HepG2 (cell line): ENCODE measurements around the gene F7. TPM values are rescaled to one million over a fixed set of nuclear protein-coding genes. Genes with fewer than 3 reads are reported as not detected.

Experiments
- ATAC-seq: fragments of 200-7000 bp; cut with Tn5 transposase; 3 replicates; pipeline ENCODE4 v1.9.1; 2020; ENCODE audit warnings: mild to moderate bottlenecking, moderate library complexity
- BruUV-seq: library from RNA; stranded (reverse); fragments of 400-500 nt; replicated peaks from 2 replicates; lab custom pipeline; 2021; lab: Mats Ljungman, UMichigan
- CTCF ChIA-PET: fragments of 300-600 bp; formaldehyde crosslinking; extraction: SDS; loops from one replicate; lab custom pipeline; 2021; ENCODE audit warnings: low total read pairs, inconsistent platforms, low intra/inter-chr PET ratio; lab: Yijun Ruan, JAX
- POLR2A ChIA-PET: fragments of 350-600 bp; sonication (Branson Sonifier 250); formaldehyde crosslinking; loops from one replicate; lab custom pipeline; 2020; ENCODE audit warnings: antibody characterized with exemption, inconsistent platforms; lab: Yijun Ruan, JAX
- DNase-seq: peaks from one replicate; pipeline ENCODE4 v3.0.0-alpha.2; 2015; ENCODE audit warnings: low spot score
- FAIRE-seq: peaks from 3 replicates; lab custom pipeline; 2011; peaks lifted over from hg19 to GRCh38; lab: Jason Lieb, UNC
- H2AFZ ChIP-seq: one replicate; pipeline ENCODE4 v1.6.1; 2011; ENCODE audit warnings: low read length, inconsistent platforms
- H3K27ac ChIP-seq: fragments of 300-600 bp; 3 replicates; pipeline ENCODE4 v1.8.0; 2011; ENCODE audit warnings: mixed run types, mild to moderate bottlenecking, mixed read lengths, low read length, inconsistent platforms; ENCODE audit not compliant: insufficient read depth; ENCODE audit errors: extremely low read length
- H3K27me3 ChIP-seq, 2 experiments: fragments of 200-600 bp in 1 of 2; 2 replicates in 1 of 2; 3 replicates in 1 of 2; pipeline versions ENCODE4 v1.6.0 to v1.8.0; 2011; ENCODE audit warnings: low read length in 2 of 2, mild to moderate bottlenecking in 2 of 2, moderate library complexity in 2 of 2, inconsistent platforms in 1 of 2; ENCODE audit not compliant: insufficient read depth in 2 of 2, control insufficient read depth in 1 of 2
- H3K36me3 ChIP-seq, 2 experiments: fragments of 200-600 bp in 1 of 2; replicated peaks in 1 of 2; 2 replicates in 1 of 2; 3 replicates in 1 of 2; pipeline versions ENCODE4 v1.5.1 to v1.8.0; 2011; ENCODE audit warnings: low read length in 2 of 2, inconsistent platforms in 1 of 2; ENCODE audit not compliant: insufficient read depth in 2 of 2, control insufficient read depth in 1 of 2
- H3K4me1 ChIP-seq: 2 replicates; pipeline ENCODE4 v1.5.1; 2012; ENCODE audit warnings: low read length, inconsistent platforms; ENCODE audit not compliant: insufficient read depth
- H3K4me2 ChIP-seq: 2 replicates; pipeline ENCODE4 v1.6.0; 2011; ENCODE audit warnings: low read depth, low read length, inconsistent platforms
- H3K4me3 ChIP-seq, 3 experiments: fragments of 200-600 bp in 1 of 3; sonication (generic), shearing (Covaris generic) in 1 of 3; replicated peaks in 1 of 3; 2 replicates each; pipeline ENCODE4 v1.5.1; 2011 to 2016; ENCODE audit warnings: low read length in 3 of 3, inconsistent platforms in 2 of 3, low read depth in 2 of 3, mild to moderate bottlenecking in 2 of 3, control low read depth in 1 of 3, mixed read lengths in 1 of 3; ENCODE audit not compliant: insufficient read depth in 1 of 3
- H3K79me2 ChIP-seq: one replicate; pipeline ENCODE4 v1.6.1; 2011; ENCODE audit warnings: low read length, inconsistent platforms; ENCODE audit not compliant: insufficient read depth
- H3K9ac ChIP-seq: 2 replicates; pipeline ENCODE4 v1.6.0; 2011; ENCODE audit warnings: mild to moderate bottlenecking, low read depth, low read length, inconsistent platforms; ENCODE audit not compliant: insufficient read depth
- H3K9me3 ChIP-seq: 2 replicates; pipeline ENCODE4 v1.5.1; 2012; ENCODE audit warnings: mild to moderate bottlenecking, low read length
- H4K20me1 ChIP-seq: 2 replicates; pipeline ENCODE4 v1.6.0; 2011; ENCODE audit warnings: inconsistent platforms, mild to moderate bottlenecking, low read length, moderate library complexity; ENCODE audit not compliant: insufficient read depth
- AGO2 ChIP-seq: fragments of 200-400 bp; formaldehyde crosslinking; optimal IDR thresholded peaks from 2 replicates; pipeline ENCODE3; 2017; ENCODE audit warnings: mild to moderate bottlenecking, low read depth, low read length, moderate library complexity
- ARNTL ChIP-seq: sonication (generic); formaldehyde crosslinking; IDR thresholded peaks from 2 replicates; pipeline ENCODE4 v1.4.0; 2020; ENCODE audit warnings: mild to moderate bottlenecking, missing genetic modification reagents
- NFE2 ChIP-seq: sonication (generic); formaldehyde crosslinking; IDR thresholded peaks from 2 replicates; pipeline ENCODE4 v1.4.0; 2020; ENCODE audit warnings: missing genetic modification reagents
- STAG1 ChIP-seq: sonication (generic); formaldehyde crosslinking; IDR thresholded peaks from 2 replicates; pipeline ENCODE4 v1.4.0; 2020; ENCODE audit warnings: missing genetic modification reagents
- ZBTB33 ChIP-seq: sonication (generic); formaldehyde crosslinking; IDR thresholded peaks from 2 replicates; pipeline ENCODE4 v1.4.0; 2020; ENCODE audit warnings: missing genetic modification reagents
- ZBTB38 ChIP-seq: sonication (generic); formaldehyde crosslinking; IDR thresholded peaks from 2 replicates; pipeline ENCODE4 v1.5.1; 2020; ENCODE audit warnings: mild to moderate bottlenecking, missing genetic modification reagents
- ZFP90 ChIP-seq: sonication (generic); formaldehyde crosslinking; IDR thresholded peaks from 2 replicates; pipeline ENCODE4 v1.8.0; 2022; ENCODE audit warnings: missing genetic modification reagents, mild to moderate bottlenecking, inconsistent platforms, borderline replicate concordance
- ZKSCAN1 ChIP-seq: fragments of 150-350 bp; IDR thresholded peaks from 2 replicates; pipeline ENCODE4 v1.6.1; 2014; ENCODE audit warnings: low read length
- ZNF143 ChIP-seq: sonication (generic); formaldehyde crosslinking; IDR thresholded peaks from 2 replicates; pipeline ENCODE4 v1.4.0; 2020; ENCODE audit warnings: missing genetic modification reagents
- WGBS: methylation state at CpG from one replicate; pipeline ENCODE4 v1.1.6; 2017; ENCODE audit warnings: low lambda C conversion rate; 5-methylcytosine and 5-hydroxymethylcytosine counted together
- in situ Hi-C: cut with HindIII; loops from 2 replicates; pipeline ENCODE4 v1.10.0; 2017; ENCODE audit warnings: low pct_unique_long_range_greater_than_20kb; ENCODE audit not compliant: extremely low pct_ligation_motif_present
- intact Hi-C: fragments of 100-400 bp; cut with micrococcal nuclease; formaldehyde crosslinking; loops from one replicate; pipeline ENCODE4 v1.10.0; 2022; ENCODE audit not compliant: unreplicated experiment
- polyA plus RNA-seq, 8 experiments: library from polyadenylated mRNA; depleted of rRNA in 3 of 8; stranded (reverse) in 7 of 8; unstranded in 1 of 8; fragments of >200 nt; fragmentation: Illumina TruSeq in 4 of 8; extraction: Trizol in 4 of 8; gene quantifications; 2 replicates each; pipeline versions ENCODE4 v1.2.1 to v1.2.3, GENCODE V29; 2011 to 2016; ENCODE audit warnings: low read depth in 4 of 8, missing spikeins in 1 of 8, mixed read lengths in 1 of 8; ENCODE audit not compliant: insufficient read depth in 1 of 8
- total RNA-seq, 5 experiments: library from RNA; depleted of rRNA; stranded (reverse); fragments of >200 nt; fragmentation: Illumina TruSeq; extraction: Trizol; gene quantifications; 2 replicates each; pipeline ENCODE4 v1.2.3, GENCODE V29; 2016; ENCODE audit warnings: low read depth in 1 of 5
- TF ChIP-seq, protein P1 (sequence below): sonication (generic); formaldehyde crosslinking; IDR thresholded peaks from 2 replicates; pipeline ENCODE4 v1.5.0; 2020; ENCODE audit warnings: mild to moderate bottlenecking, missing genetic modification reagents

F7 gene
- total and polyA plus RNA-seq, 2 of the 13 experiments (the other 11 are each of a cell fraction or from before 2014, with no cell fraction given) = 12.6 to 26.5 TPM

DNA sequence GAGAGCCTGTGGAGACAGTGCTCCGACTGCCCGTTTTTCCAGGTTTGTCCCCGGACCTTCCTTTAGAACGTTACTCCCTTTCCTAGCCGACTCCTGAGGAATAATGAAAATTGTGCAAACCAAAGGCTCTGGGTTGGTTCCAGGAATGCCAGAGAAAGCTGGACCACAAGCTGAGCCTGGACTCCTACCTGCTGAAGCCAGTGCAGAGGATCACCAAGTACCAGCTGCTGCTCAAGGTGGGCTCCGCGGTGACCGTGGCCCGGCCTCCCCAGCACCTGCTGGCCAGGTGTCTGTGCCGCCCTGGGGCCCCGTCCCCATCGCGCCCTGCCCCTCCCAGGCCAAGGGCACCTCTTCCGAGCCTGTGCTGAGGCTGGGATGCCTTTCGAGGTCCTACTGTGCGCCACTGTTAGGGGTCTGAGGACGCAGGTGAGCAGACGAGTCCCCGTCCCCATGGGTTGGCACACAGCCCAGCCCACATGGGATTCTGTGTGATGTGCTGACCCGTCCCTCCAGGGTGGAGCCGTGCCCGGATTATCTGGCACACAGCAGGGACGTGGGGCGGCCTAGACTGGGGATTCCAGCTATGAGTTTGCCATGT, 20.5 kb upstream of the F7 start:
- in situ Hi-C loops = no loop called here
- intact Hi-C loops = no loop called here
- ATAC-seq (no peak), DNase-seq (no peak), FAIRE-seq (no peak)
- H3K79me2 ChIP-seq = no peaks in the 10 kb centered on the region
- no peaks in the 10 kb centered on the region for H3K9me3 ChIP-seq
- no peaks in the 10 kb centered on the region for H4K20me1 ChIP-seq
- TF ChIP-seq ZKSCAN1 = peak; percentile 75
- TF ChIP-seq NFE2 = no peak
- no peak overlapping the region for H2AFZ ChIP-seq
- ChIA-PET POLR2A (interaction anchor here (1.4 kb wide), 1 partner anchor 20 kb away, joined by 3 read pairs; the partner anchor contains the start of gene F7), CTCF (no interaction called here)
- no peaks in the 10 kb centered on the region for H3K4me1 ChIP-seq
- 94% methylated on average over 13 of the region's 24 CpGs for WGBS
- H3K4me3 ChIP-seq = no peak overlapping the region
- H3K27me3 ChIP-seq = no peaks in the 10 kb centered on the region
- BruUV-seq = no TSS peak
- H3K4me2 ChIP-seq = no peak overlapping the region
- no peak overlapping the region for H3K9ac ChIP-seq
- H3K27ac ChIP-seq = no peak overlapping the region
- H3K36me3 ChIP-seq = peaks cover 7 to 29% of the 10 kb centered on the region in 2 experiments; a peak in 4 of 5 replicates

DNA sequence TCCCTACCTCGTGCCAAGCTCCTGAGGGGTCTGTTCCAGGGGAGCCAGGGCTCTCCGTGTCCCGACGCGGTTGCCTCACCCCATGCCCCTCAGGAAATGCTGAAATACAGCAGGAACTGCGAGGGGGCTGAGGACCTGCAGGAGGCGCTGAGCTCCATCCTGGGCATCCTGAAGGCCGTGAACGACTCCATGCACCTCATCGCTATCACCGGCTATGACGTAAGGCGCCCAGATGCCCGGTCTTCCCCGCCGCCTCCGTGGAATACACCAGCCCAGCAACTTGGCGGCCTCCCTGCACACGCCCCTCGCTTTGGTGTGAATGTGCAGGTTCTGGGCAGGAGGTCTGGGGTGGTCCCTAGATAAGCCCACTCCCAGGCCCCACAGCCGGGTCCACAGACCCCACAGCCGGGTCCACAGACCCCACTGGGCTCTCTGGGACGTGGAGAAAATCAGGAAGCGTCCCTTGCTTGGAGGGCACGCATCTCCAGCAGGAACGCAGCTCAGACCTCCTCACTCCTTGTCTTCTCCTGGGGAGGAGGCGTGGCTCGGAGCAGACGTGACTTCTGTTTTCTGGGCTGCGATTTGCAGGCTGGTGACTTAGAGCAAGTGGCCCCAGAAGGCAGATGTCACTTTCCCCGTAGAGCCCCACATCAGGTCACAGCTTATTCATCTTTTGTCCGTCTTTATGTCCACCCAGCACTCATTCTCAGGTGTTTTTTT, 19.4 kb upstream of the F7 start:
- H3K9ac ChIP-seq = no peak overlapping the region
- H3K4me2 ChIP-seq = no peak overlapping the region
- FAIRE-seq = no peak
- H2AFZ ChIP-seq = no peak overlapping the region
- H3K27ac ChIP-seq = no peak overlapping the region
- in situ Hi-C loops = no loop called here
- no peaks in the 10 kb centered on the region for H3K9me3 ChIP-seq
- H3K4me3 ChIP-seq = no peak overlapping the region
- no peaks in the 10 kb centered on the region for H4K20me1 ChIP-seq
- peak; percentile 16; the same call in 2 of the 3 replicates for ATAC-seq
- 88% methylated on average over 13 of the region's 32 CpGs for WGBS
- CTCF ChIA-PET = no interaction called here
- peaks cover 7 to 30% of the 10 kb centered on the region in 2 experiments; a peak in 4 of 5 replicates for H3K36me3 ChIP-seq
- H3K4me1 ChIP-seq = no peaks in the 10 kb centered on the region
- POLR2A ChIA-PET = interaction anchor here (1.4 kb wide), 1 partner anchor 19 kb away, joined by 3 read pairs; the partner anchor contains the start of gene F7
- no peaks in the 10 kb centered on the region for H3K79me2 ChIP-seq
- no peaks in the 10 kb centered on the region for H3K27me3 ChIP-seq
- DNase-seq = no peak
- intact Hi-C loops = no loop called here
- BruUV-seq = no TSS peak
- peak; percentile 47 for TF ChIP-seq STAG1 (CRISPR knock-in tag)
- no peak for TF ChIP-seq ZFP90
- peak; percentile 79 for TF ChIP-seq ZBTB38 (CRISPR knock-in tag)
- TF ChIP-seq ARNTL (CRISPR knock-in tag) = no peak
- peak; percentile 13 for TF ChIP-seq AGO2
- no peak for TF ChIP-seq ZNF143
- TF ChIP-seq, protein P1, sequence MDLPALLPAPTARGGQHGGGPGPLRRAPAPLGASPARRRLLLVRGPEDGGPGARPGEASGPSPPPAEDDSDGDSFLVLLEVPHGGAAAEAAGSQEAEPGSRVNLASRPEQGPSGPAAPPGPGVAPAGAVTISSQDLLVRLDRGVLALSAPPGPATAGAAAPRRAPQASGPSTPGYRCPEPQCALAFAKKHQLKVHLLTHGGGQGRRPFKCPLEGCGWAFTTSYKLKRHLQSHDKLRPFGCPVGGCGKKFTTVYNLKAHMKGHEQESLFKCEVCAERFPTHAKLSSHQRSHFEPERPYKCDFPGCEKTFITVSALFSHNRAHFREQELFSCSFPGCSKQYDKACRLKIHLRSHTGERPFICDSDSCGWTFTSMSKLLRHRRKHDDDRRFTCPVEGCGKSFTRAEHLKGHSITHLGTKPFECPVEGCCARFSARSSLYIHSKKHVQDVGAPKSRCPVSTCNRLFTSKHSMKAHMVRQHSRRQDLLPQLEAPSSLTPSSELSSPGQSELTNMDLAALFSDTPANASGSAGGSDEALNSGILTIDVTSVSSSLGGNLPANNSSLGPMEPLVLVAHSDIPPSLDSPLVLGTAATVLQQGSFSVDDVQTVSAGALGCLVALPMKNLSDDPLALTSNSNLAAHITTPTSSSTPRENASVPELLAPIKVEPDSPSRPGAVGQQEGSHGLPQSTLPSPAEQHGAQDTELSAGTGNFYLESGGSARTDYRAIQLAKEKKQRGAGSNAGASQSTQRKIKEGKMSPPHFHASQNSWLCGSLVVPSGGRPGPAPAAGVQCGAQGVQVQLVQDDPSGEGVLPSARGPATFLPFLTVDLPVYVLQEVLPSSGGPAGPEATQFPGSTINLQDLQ (CRISPR knock-in tag) = no peak
- peak; percentile 91 for TF ChIP-seq ZBTB33 (CRISPR knock-in tag)
